ENCODE results near the gene STK38L.

DNA sequence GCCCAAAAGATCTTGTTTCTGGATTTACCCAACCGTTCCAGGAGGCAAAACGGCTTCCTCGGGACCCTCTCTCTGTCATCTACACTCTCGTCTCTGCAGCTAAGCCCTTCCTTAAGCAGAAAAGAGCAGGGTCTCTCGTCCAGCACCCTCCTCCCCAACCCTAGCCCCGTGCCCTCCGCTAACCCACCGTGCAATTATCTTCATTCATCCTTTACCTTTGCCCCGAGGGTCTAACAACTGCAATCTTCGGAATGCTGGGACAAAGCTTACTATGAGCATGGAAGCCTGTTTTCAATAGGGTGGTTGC is 88.3 kb downstream of the STK38L start:
- TF ChIP-seq, protein P1, sequence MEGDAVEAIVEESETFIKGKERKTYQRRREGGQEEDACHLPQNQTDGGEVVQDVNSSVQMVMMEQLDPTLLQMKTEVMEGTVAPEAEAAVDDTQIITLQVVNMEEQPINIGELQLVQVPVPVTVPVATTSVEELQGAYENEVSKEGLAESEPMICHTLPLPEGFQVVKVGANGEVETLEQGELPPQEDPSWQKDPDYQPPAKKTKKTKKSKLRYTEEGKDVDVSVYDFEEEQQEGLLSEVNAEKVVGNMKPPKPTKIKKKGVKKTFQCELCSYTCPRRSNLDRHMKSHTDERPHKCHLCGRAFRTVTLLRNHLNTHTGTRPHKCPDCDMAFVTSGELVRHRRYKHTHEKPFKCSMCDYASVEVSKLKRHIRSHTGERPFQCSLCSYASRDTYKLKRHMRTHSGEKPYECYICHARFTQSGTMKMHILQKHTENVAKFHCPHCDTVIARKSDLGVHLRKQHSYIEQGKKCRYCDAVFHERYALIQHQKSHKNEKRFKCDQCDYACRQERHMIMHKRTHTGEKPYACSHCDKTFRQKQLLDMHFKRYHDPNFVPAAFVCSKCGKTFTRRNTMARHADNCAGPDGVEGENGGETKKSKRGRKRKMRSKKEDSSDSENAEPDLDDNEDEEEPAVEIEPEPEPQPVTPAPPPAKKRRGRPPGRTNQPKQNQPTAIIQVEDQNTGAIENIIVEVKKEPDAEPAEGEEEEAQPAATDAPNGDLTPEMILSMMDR (IDR thresholded peaks at IDR 0.05): no peak
- no peak for TF ChIP-seq POLR2A (IDR thresholded peaks at IDR 0.05)
